HG03066 (cell line): ENCODE measurements around the gene WFDC1.
"Not testable (repeated sequence)": the region's sequence is repeated elsewhere in the genome, so short reads cannot be mapped to it uniquely, and the experiment has no call there.

ENCODE experiments used
- ATAC-seq: cut with Tn5 transposase; IDR thresholded peaks from one replicate; pipeline ENCODE4 v1.9.1; 2021; ENCODE audit warnings: low read depth; ENCODE audit not compliant: unreplicated experiment

The WFDC1 gene

GRCh38 chr16:84324434-84325262, 30.0 kb downstream of the WFDC1 start:
- no peak for ATAC-seq

GRCh38 chr16:84326545-84326944, 31.9 kb downstream of the WFDC1 start:
- ATAC-seq, result no peak

- ATAC-seq, result no peak
Measured at GRCh38 chr16:84327926-84328505, 33.3 kb downstream of the WFDC1 start.

GRCh38 chr16:84329016-84329415, 34.3 kb downstream of the WFDC1 start:
- no peak for ATAC-seq

GRCh38 chr16:84329843-84330684, 35.4 kb downstream of the WFDC1 start:
- no peak for ATAC-seq

GRCh38 chr16:84330685-84331050, 36.0 kb downstream of the WFDC1 start:
- ATAC-seq, result no peak

- no peak for ATAC-seq
Measured at GRCh38 chr16:84331998-84332780, 37.5 kb downstream of the WFDC1 start.

- ATAC-seq, result no peak
Measured at GRCh38 chr16:84332975-84333684, 38.5 kb downstream of the WFDC1 start.

GRCh38 chr16:84334058-84334457, 39.4 kb downstream of the WFDC1 start:
- ATAC-seq, result no peak

- ATAC-seq, result no peak
Measured at GRCh38 chr16:84334482-84334881, 39.8 kb downstream of the WFDC1 start.

- ATAC-seq, result not testable (repeated sequence)
Measured at GRCh38 chr16:84337236-84337635, 42.6 kb downstream of the WFDC1 start.

- ATAC-seq, result no peak
Measured at GRCh38 chr16:84339311-84339710, 44.6 kb downstream of the WFDC1 start.

GRCh38 chr16:84339766-84340165, 45.1 kb downstream of the WFDC1 start:
- no peak for ATAC-seq

- no peak for ATAC-seq
Measured at GRCh38 chr16:84340325-84341040, 45.8 kb downstream of the WFDC1 start.

GRCh38 chr16:84341528-84342295, 47.0 kb downstream of the WFDC1 start:
- ATAC-seq, result no peak

GRCh38 chr16:84343800-84344199, 49.1 kb downstream of the WFDC1 start:
- not testable (repeated sequence) for ATAC-seq

GRCh38 chr16:84344781-84345180, 50.1 kb downstream of the WFDC1 start:
- no peak for ATAC-seq

- no peak for ATAC-seq
Measured at GRCh38 chr16:84347161-84347560, 52.5 kb downstream of the WFDC1 start.
